Measurements from ENCODE around the gene PPP4C. TPM values are rescaled to one million over a fixed set of nuclear protein-coding genes. Genes with fewer than 3 reads are reported as not detected.

The PPP4C gene
- total RNA-seq, 1 experiment from 2014 or later = 134 TPM

DNA sequence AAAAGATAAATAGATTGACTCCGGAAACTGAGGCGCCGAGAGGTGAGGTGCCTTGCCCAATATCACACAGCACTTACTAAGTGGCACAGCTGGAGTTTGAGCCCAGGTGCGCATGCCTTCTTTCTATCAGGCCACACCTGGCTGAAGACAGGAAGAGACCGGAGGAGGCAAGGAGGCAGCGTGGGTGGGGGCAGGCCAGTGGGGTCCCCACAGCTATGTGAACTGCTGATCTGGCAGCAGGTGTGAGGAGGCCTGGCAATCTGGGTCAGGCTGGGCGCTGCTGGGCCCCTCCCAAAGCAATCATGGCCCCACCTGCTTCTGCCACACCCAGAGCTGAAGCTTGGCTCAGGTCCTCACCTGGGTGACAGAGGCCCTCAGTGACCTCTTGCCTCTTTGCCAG, 39.4 kb downstream of the PPP4C start:
- no peaks in the 10 kb centered on the region for H3K27me3 ChIP-seq (replicated peaks; ENCODE audit: control insufficient read depth, insufficient read depth, low read length)
- Mint-ChIP-seq H3K4me3 (ENCODE audit: unreplicated experiment) (no peak overlapping the region), H3K27ac (ENCODE audit: unreplicated experiment) (no peak overlapping the region), H3K27me3 (ENCODE audit: insufficient read depth, unreplicated experiment) (no peaks in the 10 kb centered on the region), H3K4me1 (ENCODE audit: low read depth, unreplicated experiment) (peaks cover 9% of the 10 kb centered on the region), H3K9me3 (ENCODE audit: unreplicated experiment) (no peaks in the 10 kb centered on the region), H3K36me3 (ENCODE audit: insufficient read depth, unreplicated experiment) (peaks cover 16% of the 10 kb centered on the region)
- intact Hi-C loops (cut with micrococcal nuclease; ENCODE audit: unreplicated experiment) = no loop called here
- H3K9me3 ChIP-seq = no peaks in the 10 kb centered on the region
- no TSS peak for BruUV-seq (replicated peaks)
- POLR2A ChIA-PET = interaction anchor here (0.7 kb wide), 1 partner anchor 315 kb away, joined by 3 read pairs; the partner anchor contains the start of gene DCTPP1
- DNase-seq = peak in 1 of 2 experiments; percentile 12
- no peak overlapping the region for H3K4me3 ChIP-seq (ENCODE audit: low read depth, low read length)
- TF ChIP-seq, protein P1, sequence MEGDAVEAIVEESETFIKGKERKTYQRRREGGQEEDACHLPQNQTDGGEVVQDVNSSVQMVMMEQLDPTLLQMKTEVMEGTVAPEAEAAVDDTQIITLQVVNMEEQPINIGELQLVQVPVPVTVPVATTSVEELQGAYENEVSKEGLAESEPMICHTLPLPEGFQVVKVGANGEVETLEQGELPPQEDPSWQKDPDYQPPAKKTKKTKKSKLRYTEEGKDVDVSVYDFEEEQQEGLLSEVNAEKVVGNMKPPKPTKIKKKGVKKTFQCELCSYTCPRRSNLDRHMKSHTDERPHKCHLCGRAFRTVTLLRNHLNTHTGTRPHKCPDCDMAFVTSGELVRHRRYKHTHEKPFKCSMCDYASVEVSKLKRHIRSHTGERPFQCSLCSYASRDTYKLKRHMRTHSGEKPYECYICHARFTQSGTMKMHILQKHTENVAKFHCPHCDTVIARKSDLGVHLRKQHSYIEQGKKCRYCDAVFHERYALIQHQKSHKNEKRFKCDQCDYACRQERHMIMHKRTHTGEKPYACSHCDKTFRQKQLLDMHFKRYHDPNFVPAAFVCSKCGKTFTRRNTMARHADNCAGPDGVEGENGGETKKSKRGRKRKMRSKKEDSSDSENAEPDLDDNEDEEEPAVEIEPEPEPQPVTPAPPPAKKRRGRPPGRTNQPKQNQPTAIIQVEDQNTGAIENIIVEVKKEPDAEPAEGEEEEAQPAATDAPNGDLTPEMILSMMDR (IDR thresholded peaks at IDR 0.05; ENCODE audit: insufficient read depth in 1 of 2, low read depth in 1 of 2, low read length in 1 of 2, severe bottlenecking in 1 of 2, unreplicated experiment in 1 of 2) = no peak
- peaks cover 16% of the 10 kb centered on the region; the same call in 1 of the 2 replicates for H3K4me1 ChIP-seq
- H3K36me3 ChIP-seq (ENCODE audit: control insufficient read depth, insufficient read depth, low read length) = peaks cover 1% of the 10 kb centered on the region; the same call in 1 of the 2 replicates
- CTCF ChIA-PET = interaction anchor here (0.9 kb wide), 1 partner anchor 50 kb away, joined by 4 read pairs; the partner anchor contains the start of gene ALDOA

DNA sequence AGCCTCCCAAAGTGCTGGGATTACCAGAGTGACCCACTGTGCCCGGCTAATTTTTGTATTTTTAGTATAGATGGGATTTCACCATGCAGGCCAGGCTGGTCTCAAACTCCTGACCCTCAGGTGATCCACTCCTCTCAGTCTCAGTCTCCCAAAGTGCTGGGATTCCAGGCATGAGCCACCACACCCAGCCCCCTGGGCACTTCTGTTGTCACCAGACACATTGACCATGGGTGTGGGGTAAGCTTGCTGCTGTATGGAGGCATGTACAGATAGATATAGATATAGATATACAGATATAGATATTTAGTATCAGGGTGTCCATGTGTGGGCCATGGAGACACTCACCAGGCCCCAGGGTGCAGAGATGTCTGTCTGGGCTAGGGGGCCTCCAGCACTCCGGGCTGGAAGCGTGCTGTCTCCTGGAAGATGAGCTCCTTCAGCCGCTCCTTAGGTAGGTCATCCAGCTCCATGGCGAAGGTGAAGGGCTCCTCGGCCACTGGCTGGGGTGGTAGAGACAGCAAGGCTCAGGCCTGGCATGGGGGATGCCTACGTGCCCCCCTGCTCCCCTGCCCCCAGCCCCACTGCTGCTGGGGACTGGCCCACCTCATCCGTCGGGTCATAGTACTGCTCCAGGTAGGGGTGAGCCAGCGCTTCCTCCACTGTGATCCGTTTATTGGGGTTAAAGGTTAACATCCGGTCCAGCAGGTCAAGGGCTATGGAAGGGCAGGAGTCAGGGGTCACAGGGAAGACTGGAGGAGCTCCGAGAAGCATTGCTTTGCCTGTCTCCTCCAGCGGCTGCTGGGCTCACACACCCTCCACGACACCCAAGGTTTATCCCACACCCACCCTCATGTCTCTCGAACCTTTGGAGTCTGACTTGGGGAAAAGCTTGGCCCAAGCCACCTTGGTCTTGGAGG, 40.8 kb downstream of the PPP4C start:
- BruUV-seq (replicated peaks) = no TSS peak
- no peaks in the 10 kb centered on the region for H3K27me3 Mint-ChIP-seq (ENCODE audit: insufficient read depth, unreplicated experiment)
- no peak overlapping the region for H3K27ac Mint-ChIP-seq (ENCODE audit: unreplicated experiment)
- no peak overlapping the region for H3K4me3 Mint-ChIP-seq (ENCODE audit: unreplicated experiment)
- POLR2A ChIA-PET = no interaction called here
- H3K36me3 Mint-ChIP-seq (ENCODE audit: insufficient read depth, unreplicated experiment) = peaks cover 4% of the 10 kb centered on the region
- peaks cover 9% of the 10 kb centered on the region; the same call in 1 of the 2 replicates for H3K4me1 ChIP-seq
- intact Hi-C loops (cut with micrococcal nuclease; ENCODE audit: unreplicated experiment) = no loop called here
- no peaks in the 10 kb centered on the region for H3K27me3 ChIP-seq (replicated peaks; ENCODE audit: control insufficient read depth, insufficient read depth, low read length)
- CTCF ChIA-PET = interaction anchor here (0.6 kb wide), 1 partner anchor 51 kb away, joined by 3 read pairs; no protein-coding TSS in a partner anchor
- H3K36me3 ChIP-seq (ENCODE audit: control insufficient read depth, insufficient read depth, low read length) = peaks cover 1% of the 10 kb centered on the region; the same call in 1 of the 2 replicates
- no peak for DNase-seq
- H3K9me3 Mint-ChIP-seq (ENCODE audit: unreplicated experiment) = no peaks in the 10 kb centered on the region
- no peaks in the 10 kb centered on the region for H3K9me3 ChIP-seq
- TF ChIP-seq, protein P1 (IDR thresholded peaks at IDR 0.05; ENCODE audit: insufficient read depth in 1 of 2, low read depth in 1 of 2, low read length in 1 of 2, severe bottlenecking in 1 of 2, unreplicated experiment in 1 of 2) = no peak
- no peak overlapping the region for H3K4me3 ChIP-seq (ENCODE audit: low read depth, low read length)
- H3K4me1 Mint-ChIP-seq (ENCODE audit: low read depth, unreplicated experiment) = peaks cover under 1% of the 10 kb centered on the region

DNA sequence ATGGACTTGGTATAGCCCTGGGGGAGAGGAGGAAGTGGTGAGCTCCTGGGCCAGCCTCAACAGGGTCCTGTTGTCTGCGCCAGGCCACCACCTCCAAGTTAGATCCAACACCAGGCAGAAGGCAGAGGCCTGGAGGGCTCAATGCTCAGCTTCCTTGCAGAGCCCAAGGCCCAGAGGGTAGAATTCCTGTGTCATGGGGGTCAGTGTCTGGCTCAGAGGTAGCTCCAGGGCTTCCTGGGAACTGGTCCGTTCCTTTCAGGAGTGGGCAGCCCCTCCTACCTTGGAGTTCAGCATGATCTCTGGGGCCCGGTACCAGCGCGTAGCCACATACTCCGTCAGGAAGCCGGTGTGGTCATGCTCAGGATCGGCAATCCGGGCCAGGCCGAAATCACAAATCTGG, 42.0 kb downstream of the PPP4C start:
- Histone ChIP-seq H3K4me3 (ENCODE audit: low read depth, low read length) (no peak overlapping the region), H3K9me3 (no peaks in the 10 kb centered on the region), H3K4me1 (peaks cover 11% of the 10 kb centered on the region), H3K27me3 (replicated peaks; ENCODE audit: control insufficient read depth, insufficient read depth, low read length) (no peaks in the 10 kb centered on the region), H3K36me3 (ENCODE audit: control insufficient read depth, insufficient read depth, low read length) (peaks cover 1% of the 10 kb centered on the region; the same call in 1 of the 2 replicates)
- no peaks in the 10 kb centered on the region for H3K4me1 Mint-ChIP-seq (ENCODE audit: low read depth, unreplicated experiment)
- TF ChIP-seq, protein P1 (IDR thresholded peaks at IDR 0.05; ENCODE audit: insufficient read depth in 1 of 2, low read depth in 1 of 2, low read length in 1 of 2, severe bottlenecking in 1 of 2, unreplicated experiment in 1 of 2) = no peak
- no peak for DNase-seq
- no peaks in the 10 kb centered on the region for H3K9me3 Mint-ChIP-seq (ENCODE audit: unreplicated experiment)
- intact Hi-C loops (cut with micrococcal nuclease; ENCODE audit: unreplicated experiment) = no loop called here
- ChIA-PET CTCF (interaction anchor here (0.6 kb wide), 2 partner anchors 9 to 13 kb away, joined by 3 read pairs; no protein-coding TSS in a partner anchor), POLR2A (no interaction called here)
- BruUV-seq (replicated peaks) = no TSS peak
- H3K27me3 Mint-ChIP-seq (ENCODE audit: insufficient read depth, unreplicated experiment) = no peaks in the 10 kb centered on the region
- H3K27ac Mint-ChIP-seq (ENCODE audit: unreplicated experiment) = no peak overlapping the region
- no peak overlapping the region for H3K4me3 Mint-ChIP-seq (ENCODE audit: unreplicated experiment)
- peaks cover 9% of the 10 kb centered on the region for H3K36me3 Mint-ChIP-seq (ENCODE audit: insufficient read depth, unreplicated experiment)

Measured in Caco-2 (cell line).